ENCODE data around the gene PKP3. TPM values are rescaled to one million over a fixed set of nuclear protein-coding genes. Genes with fewer than 3 reads are reported as not detected.

The PKP3 gene
- total RNA-seq, 1 experiment from 2014 or later, result 177 TPM

GRCh38 chr11:377174-377865 lies 16.7 kb upstream of the PKP3 start:
- ChIA-PET POLR2A (interaction anchor here (0.5 kb wide), 1 partner anchor 14 kb away, joined by 4 read pairs; no protein-coding TSS in a partner anchor), CTCF (interaction anchor here (1.1 kb wide), 1 partner anchor 12 kb away, joined by 3 read pairs; no protein-coding TSS in a partner anchor)
- peaks cover 42% of the 10 kb centered on the region for H3K36me3 Mint-ChIP-seq (ENCODE audit: insufficient read depth, unreplicated experiment)
- TF ChIP-seq CTCF (IDR thresholded peaks at IDR 0.05; ENCODE audit: unreplicated experiment), result no peak
- H3K27me3 Mint-ChIP-seq (ENCODE audit: insufficient read depth, unreplicated experiment), result no peaks in the 10 kb centered on the region
- no peak overlapping the region for H3K4me3 Mint-ChIP-seq (ENCODE audit: unreplicated experiment)
- intact Hi-C loops (cut with micrococcal nuclease), result no loop called here
- BruUV-seq (replicated peaks), result no TSS peak
- H3K27ac Mint-ChIP-seq (ENCODE audit: low read depth, unreplicated experiment), result no peak overlapping the region
- DNase-seq (ENCODE audit: unreplicated experiment), result no peak
- H3K4me1 Mint-ChIP-seq (ENCODE audit: insufficient read depth, unreplicated experiment), result no peaks in the 10 kb centered on the region
- H3K9me3 Mint-ChIP-seq (ENCODE audit: unreplicated experiment), result no peaks in the 10 kb centered on the region

- no peak overlapping the region for H3K27ac Mint-ChIP-seq (ENCODE audit: low read depth, unreplicated experiment)
- ChIA-PET CTCF (interaction anchor here (1.1 kb wide), 1 partner anchor 13 kb away, joined by 3 read pairs; no protein-coding TSS in a partner anchor), POLR2A (no interaction called here)
- intact Hi-C loops (cut with micrococcal nuclease), result no loop called here
- no peaks in the 10 kb centered on the region for H3K9me3 Mint-ChIP-seq (ENCODE audit: unreplicated experiment)
- no peaks in the 10 kb centered on the region for H3K4me1 Mint-ChIP-seq (ENCODE audit: insufficient read depth, unreplicated experiment)
- no peak for TF ChIP-seq CTCF (IDR thresholded peaks at IDR 0.05; ENCODE audit: unreplicated experiment)
- peaks cover 40% of the 10 kb centered on the region for H3K36me3 Mint-ChIP-seq (ENCODE audit: insufficient read depth, unreplicated experiment)
- no peaks in the 10 kb centered on the region for H3K27me3 Mint-ChIP-seq (ENCODE audit: insufficient read depth, unreplicated experiment)
- no peak for DNase-seq (ENCODE audit: unreplicated experiment)
- no peak overlapping the region for H3K4me3 Mint-ChIP-seq (ENCODE audit: unreplicated experiment)
- no TSS peak for BruUV-seq (replicated peaks)
Observed at GRCh38 chr11:377883-378500, 16.0 kb upstream of the PKP3 start.

DNA sequence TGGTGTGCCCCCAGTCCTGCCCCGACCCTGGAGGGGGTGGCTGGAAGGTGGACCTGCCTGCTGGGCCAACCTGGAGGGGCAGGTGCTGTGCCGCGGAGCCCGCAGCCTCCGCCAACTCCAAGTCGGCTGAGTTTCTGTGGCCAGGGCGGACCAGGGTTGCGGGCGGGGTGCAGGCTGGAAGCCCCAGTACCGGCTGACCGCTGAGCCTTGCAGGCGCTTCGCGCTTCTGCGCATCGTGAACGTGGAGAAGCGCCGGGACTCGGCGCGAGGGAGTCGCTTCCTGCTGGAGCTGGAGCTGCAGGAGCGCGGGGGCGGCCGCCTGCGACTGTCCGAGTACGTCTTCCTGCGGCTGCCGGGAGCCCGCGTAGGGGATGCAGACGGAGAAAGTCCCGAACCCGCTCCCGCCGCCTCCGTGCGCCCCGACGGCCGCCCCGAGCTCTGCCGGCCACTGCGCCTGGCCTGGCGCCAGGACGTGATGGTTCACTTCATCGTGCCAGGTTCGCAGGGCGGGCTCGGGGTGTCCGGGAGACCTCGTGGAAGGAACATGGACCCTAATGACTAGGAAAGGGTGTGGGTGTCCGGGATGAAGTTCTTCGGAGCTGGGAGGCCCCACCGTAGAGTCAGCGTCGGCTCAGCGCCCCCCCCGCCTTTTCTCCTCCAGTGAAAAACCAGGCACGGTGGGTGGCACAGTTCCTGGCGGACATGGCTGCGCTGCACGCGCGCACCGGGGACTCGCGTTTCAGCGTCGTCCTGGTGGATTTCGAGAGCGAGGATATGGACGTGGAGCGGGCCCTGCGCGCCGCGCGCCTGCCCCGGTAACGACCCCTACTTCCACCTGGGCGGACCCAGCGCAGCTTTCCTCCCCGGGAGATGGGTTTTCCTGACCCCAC lies 14.6 kb upstream of the PKP3 start:
- H3K27ac Mint-ChIP-seq (ENCODE audit: low read depth, unreplicated experiment), result no peak overlapping the region
- ChIA-PET CTCF (no interaction called here), POLR2A (interaction anchor here (0.9 kb wide), 1 partner anchor 13 kb away, joined by 3 read pairs; no protein-coding TSS in a partner anchor)
- no TSS peak for BruUV-seq (replicated peaks)
- no peaks in the 10 kb centered on the region for H3K9me3 Mint-ChIP-seq (ENCODE audit: unreplicated experiment)
- no peaks in the 10 kb centered on the region for H3K4me1 Mint-ChIP-seq (ENCODE audit: insufficient read depth, unreplicated experiment)
- H3K36me3 Mint-ChIP-seq (ENCODE audit: insufficient read depth, unreplicated experiment), result peaks cover 34% of the 10 kb centered on the region
- TF ChIP-seq CTCF (IDR thresholded peaks at IDR 0.05; ENCODE audit: unreplicated experiment), result no peak
- no peak overlapping the region for H3K4me3 Mint-ChIP-seq (ENCODE audit: unreplicated experiment)
- no peak for DNase-seq (ENCODE audit: unreplicated experiment)
- intact Hi-C loops (cut with micrococcal nuclease), result no loop called here
- no peaks in the 10 kb centered on the region for H3K27me3 Mint-ChIP-seq (ENCODE audit: insufficient read depth, unreplicated experiment)

- H3K27me3 Mint-ChIP-seq (ENCODE audit: insufficient read depth, unreplicated experiment), result no peaks in the 10 kb centered on the region
- no peak overlapping the region for H3K27ac Mint-ChIP-seq (ENCODE audit: low read depth, unreplicated experiment)
- no peaks in the 10 kb centered on the region for H3K4me1 Mint-ChIP-seq (ENCODE audit: insufficient read depth, unreplicated experiment)
- intact Hi-C loops (cut with micrococcal nuclease), result no loop called here
- peaks cover 34% of the 10 kb centered on the region for H3K36me3 Mint-ChIP-seq (ENCODE audit: insufficient read depth, unreplicated experiment)
- no TSS peak for BruUV-seq (replicated peaks)
- CTCF ChIA-PET, result interaction anchor here (0.8 kb wide), 1 partner anchor 16 kb away, joined by 3 read pairs; no protein-coding TSS in a partner anchor
- TF ChIP-seq CTCF (IDR thresholded peaks at IDR 0.05; ENCODE audit: unreplicated experiment), result no peak
- H3K4me3 Mint-ChIP-seq (ENCODE audit: unreplicated experiment), result no peak overlapping the region
- POLR2A ChIA-PET, result interaction anchor here (0.9 kb wide), 1 partner anchor 13 kb away, joined by 3 read pairs; no protein-coding TSS in a partner anchor
- DNase-seq (ENCODE audit: unreplicated experiment), result no peak
- H3K9me3 Mint-ChIP-seq (ENCODE audit: unreplicated experiment), result no peaks in the 10 kb centered on the region
Observed at GRCh38 chr11:380095-380480, 13.9 kb upstream of the PKP3 start.
